HL-60 (cell line): Measurements from ENCODE around the gene ZSWIM7.

ENCODE experiments used
- DNase-seq, 2 experiments: peaks; one replicate each; pipeline ENCODE4 v3.0.0-alpha.2; 2010 to 2020; ENCODE audit warnings: low read depth in 1 of 2, low spot score in 1 of 2
- H3K27ac ChIP-seq: fragments of 250-450 bp; sonication (Bioruptor Pico); replicated peaks from 2 replicates; pipeline ENCODE4 v1.5.1; 2020; ENCODE audit warnings: mild to moderate bottlenecking, moderate library complexity
- H3K27me3 ChIP-seq: fragments of 250-450 bp; sonication (Bioruptor Pico); 2 replicates; pipeline ENCODE4 v1.5.1; 2021; ENCODE audit warnings: mild to moderate bottlenecking, moderate library complexity; ENCODE audit not compliant: insufficient read depth, poor library complexity, severe bottlenecking
- H3K4me3 ChIP-seq: replicated peaks from 2 replicates; pipeline ENCODE4 v1.5.1; 2011; ENCODE audit warnings: mild to moderate bottlenecking, control low read depth, low read length; ENCODE audit not compliant: insufficient read depth
- GABPA ChIP-seq: IDR thresholded peaks from 2 replicates; pipeline ENCODE4 v1.6.1; 2012; ENCODE audit warnings: low read depth
- POLR2AphosphoS5 ChIP-seq: IDR thresholded peaks from 2 replicates; pipeline ENCODE4 v1.6.1; 2012; ENCODE audit warnings: low read depth
- SPI1 ChIP-seq: IDR thresholded peaks from 2 replicates; pipeline ENCODE4 v1.6.1; 2012; ENCODE audit warnings: low read depth, mild to moderate bottlenecking, borderline replicate concordance
- TF ChIP-seq, protein P1 (sequence below): IDR thresholded peaks from 2 replicates; pipeline ENCODE4 v1.6.1; 2012; ENCODE audit warnings: low read depth; ENCODE audit not compliant: insufficient replicate concordance
- TF ChIP-seq, protein P2 (sequence below): IDR thresholded peaks from one replicate; pipeline ENCODE4 v1.5.1; 2011; ENCODE audit warnings: low read length, control low read depth, inconsistent platforms; ENCODE audit not compliant: insufficient read depth

The ZSWIM7 gene

DNA sequence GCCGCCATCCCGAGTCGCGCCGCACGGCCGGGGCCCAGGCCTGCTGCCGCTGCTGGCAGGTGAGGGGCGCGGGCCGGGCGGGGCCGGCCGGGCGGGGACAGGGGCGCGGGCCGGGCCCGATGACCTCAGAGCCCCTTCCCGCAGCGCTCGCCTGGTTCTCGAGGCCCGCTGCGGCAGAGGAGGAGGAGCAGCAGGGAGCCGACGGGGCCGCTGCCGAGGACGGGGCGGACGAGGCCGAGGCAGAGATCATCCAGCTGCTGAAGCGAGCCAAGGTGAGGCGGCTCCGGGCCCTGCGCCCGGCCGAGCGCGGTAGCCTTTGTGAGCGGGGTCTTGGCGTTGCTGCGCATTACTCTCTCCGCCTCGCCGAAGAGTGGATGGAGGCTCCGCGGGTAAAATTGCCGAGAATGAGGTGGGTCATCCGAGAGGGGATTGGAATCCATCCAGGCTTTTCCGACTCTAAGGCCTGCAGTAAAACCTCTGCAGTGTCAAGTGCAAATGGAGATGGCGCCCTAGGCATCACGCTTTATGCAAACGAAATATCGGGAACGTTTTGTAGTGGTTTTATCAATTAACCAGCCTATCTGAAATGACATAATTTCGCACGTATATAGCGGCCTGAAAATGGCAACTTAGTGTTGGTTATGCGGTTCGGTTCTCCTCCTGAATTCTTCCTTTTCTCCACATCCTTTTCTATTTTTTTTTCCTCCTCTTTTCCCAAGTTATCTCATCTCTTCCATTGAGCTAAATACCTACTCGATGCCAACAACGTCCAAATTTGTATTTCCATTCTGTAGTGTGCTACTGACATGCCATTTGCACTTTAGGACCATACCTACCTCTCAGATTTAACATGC lies 697 bp upstream of the ZSWIM7 start:
- Histone ChIP-seq H3K27me3 (no peaks in the 10 kb centered on the region), H3K4me3 (peak overlapping the region; percentile 66), H3K27ac (peak overlapping the region; percentile 71)
- TF ChIP-seq, protein P1, sequence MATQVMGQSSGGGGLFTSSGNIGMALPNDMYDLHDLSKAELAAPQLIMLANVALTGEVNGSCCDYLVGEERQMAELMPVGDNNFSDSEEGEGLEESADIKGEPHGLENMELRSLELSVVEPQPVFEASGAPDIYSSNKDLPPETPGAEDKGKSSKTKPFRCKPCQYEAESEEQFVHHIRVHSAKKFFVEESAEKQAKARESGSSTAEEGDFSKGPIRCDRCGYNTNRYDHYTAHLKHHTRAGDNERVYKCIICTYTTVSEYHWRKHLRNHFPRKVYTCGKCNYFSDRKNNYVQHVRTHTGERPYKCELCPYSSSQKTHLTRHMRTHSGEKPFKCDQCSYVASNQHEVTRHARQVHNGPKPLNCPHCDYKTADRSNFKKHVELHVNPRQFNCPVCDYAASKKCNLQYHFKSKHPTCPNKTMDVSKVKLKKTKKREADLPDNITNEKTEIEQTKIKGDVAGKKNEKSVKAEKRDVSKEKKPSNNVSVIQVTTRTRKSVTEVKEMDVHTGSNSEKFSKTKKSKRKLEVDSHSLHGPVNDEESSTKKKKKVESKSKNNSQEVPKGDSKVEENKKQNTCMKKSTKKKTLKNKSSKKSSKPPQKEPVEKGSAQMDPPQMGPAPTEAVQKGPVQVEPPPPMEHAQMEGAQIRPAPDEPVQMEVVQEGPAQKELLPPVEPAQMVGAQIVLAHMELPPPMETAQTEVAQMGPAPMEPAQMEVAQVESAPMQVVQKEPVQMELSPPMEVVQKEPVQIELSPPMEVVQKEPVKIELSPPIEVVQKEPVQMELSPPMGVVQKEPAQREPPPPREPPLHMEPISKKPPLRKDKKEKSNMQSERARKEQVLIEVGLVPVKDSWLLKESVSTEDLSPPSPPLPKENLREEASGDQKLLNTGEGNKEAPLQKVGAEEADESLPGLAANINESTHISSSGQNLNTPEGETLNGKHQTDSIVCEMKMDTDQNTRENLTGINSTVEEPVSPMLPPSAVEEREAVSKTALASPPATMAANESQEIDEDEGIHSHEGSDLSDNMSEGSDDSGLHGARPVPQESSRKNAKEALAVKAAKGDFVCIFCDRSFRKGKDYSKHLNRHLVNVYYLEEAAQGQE = no peak
- TF ChIP-seq POLR2AphosphoS5 = no peak
- TF ChIP-seq SPI1 = no peak
- TF ChIP-seq GABPA = no peak
- peak in 1 of 2 experiments; percentile 2 for DNase-seq

DNA sequence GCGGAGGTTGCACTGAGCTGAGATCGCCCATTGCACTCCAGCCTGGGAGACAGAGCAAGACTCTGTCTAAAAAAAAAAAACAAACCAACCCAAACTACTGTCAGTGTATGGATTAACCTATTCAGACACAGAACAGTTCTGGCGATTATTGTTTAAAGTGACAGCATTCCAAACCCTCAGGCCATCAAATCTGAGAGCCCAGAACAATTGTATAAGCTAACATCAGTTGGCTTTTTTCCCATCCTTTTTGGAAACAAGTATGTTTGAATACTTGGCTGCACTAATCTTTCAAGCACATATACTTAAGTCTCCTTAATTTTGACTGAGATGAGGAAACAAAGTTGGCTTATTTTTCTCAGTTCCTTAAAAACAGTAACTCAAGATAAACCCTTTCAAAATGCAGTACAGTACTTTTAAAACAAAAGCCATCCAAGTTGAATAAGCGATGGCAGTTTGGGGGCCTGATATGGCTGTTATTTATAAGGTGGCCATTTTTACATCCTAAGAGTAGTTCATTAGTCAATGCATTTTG lies 1.4 kb downstream of the ZSWIM7 start:
- TF ChIP-seq SPI1 = no peak
- TF ChIP-seq, protein P1 = no peak
- TF ChIP-seq, protein P2, sequence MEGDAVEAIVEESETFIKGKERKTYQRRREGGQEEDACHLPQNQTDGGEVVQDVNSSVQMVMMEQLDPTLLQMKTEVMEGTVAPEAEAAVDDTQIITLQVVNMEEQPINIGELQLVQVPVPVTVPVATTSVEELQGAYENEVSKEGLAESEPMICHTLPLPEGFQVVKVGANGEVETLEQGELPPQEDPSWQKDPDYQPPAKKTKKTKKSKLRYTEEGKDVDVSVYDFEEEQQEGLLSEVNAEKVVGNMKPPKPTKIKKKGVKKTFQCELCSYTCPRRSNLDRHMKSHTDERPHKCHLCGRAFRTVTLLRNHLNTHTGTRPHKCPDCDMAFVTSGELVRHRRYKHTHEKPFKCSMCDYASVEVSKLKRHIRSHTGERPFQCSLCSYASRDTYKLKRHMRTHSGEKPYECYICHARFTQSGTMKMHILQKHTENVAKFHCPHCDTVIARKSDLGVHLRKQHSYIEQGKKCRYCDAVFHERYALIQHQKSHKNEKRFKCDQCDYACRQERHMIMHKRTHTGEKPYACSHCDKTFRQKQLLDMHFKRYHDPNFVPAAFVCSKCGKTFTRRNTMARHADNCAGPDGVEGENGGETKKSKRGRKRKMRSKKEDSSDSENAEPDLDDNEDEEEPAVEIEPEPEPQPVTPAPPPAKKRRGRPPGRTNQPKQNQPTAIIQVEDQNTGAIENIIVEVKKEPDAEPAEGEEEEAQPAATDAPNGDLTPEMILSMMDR = no peak
- TF ChIP-seq POLR2AphosphoS5 = no peak
- no peak for TF ChIP-seq GABPA
- Histone ChIP-seq H3K4me3 (no peak overlapping the region), H3K27ac (no peak overlapping the region; the same call in 1 of the 2 replicates), H3K27me3 (no peaks in the 10 kb centered on the region)
- no peak for DNase-seq

DNA sequence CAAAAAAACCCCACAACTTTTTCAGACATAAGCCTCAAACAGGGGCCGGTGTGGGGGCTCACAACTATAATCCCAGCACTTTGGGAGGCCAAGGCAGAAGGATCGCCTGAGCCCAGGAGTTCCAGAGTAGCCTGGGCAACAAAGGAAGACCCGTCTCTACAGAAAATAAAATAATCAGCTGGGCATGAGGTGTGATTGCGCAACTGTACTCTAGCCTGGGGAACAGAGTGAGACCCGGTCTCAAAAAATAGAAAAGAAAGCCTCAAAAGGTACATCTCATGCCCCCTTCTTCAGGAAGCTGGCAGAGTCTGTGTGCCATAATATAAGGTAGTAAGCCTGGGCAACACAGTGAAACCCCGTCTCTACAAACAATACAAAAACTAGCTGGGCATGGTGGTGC lies 3.2 kb downstream of the ZSWIM7 start:
- TF ChIP-seq SPI1 (no peak), GABPA (no peak), POLR2AphosphoS5 (no peak)
- TF ChIP-seq, protein P2 = no peak
- TF ChIP-seq, protein P1 = no peak
- Histone ChIP-seq H3K27me3 (no peaks in the 10 kb centered on the region), H3K4me3 (no peak overlapping the region), H3K27ac (no peak overlapping the region)
- no peak for DNase-seq
